ENCODE measurements around the gene RFPL1.
"Not testable (repeated sequence)": the region's sequence is repeated elsewhere in the genome, so short reads cannot be mapped to it uniquely, and the experiment has no call there.

The RFPL1 gene

GRCh38 chr22:29414951-29415591, 23.3 kb upstream of the RFPL1 start:
- H3K4me1 ChIP-seq (ENCODE audit: control insufficient read depth, insufficient read depth, low read length); H3K27me3 ChIP-seq (ENCODE audit: control insufficient read depth, insufficient read depth, low read length); H3K27ac ChIP-seq (ENCODE audit: low read depth, low read length); H3K9ac ChIP-seq (ENCODE audit: low read length); H3K36me3 ChIP-seq (ENCODE audit: control insufficient read depth, insufficient read depth, low read length): not testable (repeated sequence)
- peak overlapping the region; percentile 62 for H3K4me3 ChIP-seq (ENCODE audit: low read length)

DNA sequence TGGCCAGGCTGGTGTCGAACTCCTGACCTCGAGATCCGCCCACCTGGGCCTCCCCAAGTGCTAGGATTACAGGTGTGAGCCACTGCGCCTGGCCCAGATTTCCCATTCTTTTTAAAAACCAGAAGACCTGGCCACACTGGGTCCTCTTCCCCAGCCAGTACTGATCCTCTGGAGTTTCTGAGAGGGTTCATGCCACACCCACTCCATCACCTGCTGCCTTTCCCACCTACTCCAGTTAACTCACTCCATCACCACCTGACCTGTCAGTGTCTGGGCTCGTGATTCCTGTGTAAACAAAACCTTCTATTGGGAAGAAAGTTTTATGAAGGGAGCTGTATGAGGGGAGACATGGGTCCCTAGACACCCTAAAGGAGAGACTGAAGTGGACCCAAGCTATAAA, 19.7 kb upstream of the RFPL1 start:
- H3K4me3 ChIP-seq (ENCODE audit: low read length); H3K27ac ChIP-seq (ENCODE audit: low read depth, low read length); H3K9ac ChIP-seq (ENCODE audit: low read length); H3K27me3 ChIP-seq (ENCODE audit: control insufficient read depth, insufficient read depth, low read length); H3K4me1 ChIP-seq (ENCODE audit: control insufficient read depth, insufficient read depth, low read length); H3K36me3 ChIP-seq (ENCODE audit: control insufficient read depth, insufficient read depth, low read length): not testable (repeated sequence)

GRCh38 chr22:29426476-29426875, 11.9 kb upstream of the RFPL1 start:
- Histone ChIP-seq H3K9ac (ENCODE audit: low read length) (no peak overlapping the region), H3K27ac (ENCODE audit: low read depth, low read length) (no peak overlapping the region), H3K4me1 (ENCODE audit: control insufficient read depth, insufficient read depth, low read length) (no peaks in the 10 kb centered on the region), H3K27me3 (ENCODE audit: control insufficient read depth, insufficient read depth, low read length) (no peaks in the 10 kb centered on the region), H3K4me3 (ENCODE audit: low read length) (no peak overlapping the region), H3K36me3 (ENCODE audit: control insufficient read depth, insufficient read depth, low read length) (no peaks in the 10 kb centered on the region)

DNA sequence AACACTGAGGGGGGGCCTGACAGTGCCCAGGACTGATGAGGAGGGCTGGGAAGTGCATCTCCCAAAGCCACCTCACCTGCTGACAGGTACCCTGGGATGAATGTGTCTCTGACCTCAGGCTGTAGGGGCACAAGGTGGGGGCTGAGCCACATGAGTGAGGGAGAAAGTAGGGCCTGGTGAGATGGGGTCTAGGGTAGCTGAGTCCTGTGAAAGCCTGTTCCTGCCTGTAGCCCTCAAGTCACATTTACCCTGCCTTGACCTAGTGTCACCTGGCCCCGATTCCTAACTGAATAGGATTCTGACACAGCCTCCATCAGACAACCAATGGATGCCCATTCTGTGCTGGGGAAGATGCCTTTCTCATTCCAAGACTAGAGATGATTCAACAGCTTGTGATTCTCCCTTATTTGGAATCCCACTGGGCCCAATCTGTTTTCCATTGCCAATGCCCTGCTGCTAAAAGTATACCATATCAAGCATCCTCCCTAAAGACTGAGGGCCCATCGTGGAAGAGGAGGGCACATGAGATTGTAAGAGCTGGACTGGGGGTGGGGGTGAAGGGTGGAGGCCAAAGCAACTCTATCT, 11.1 kb upstream of the RFPL1 start:
- Histone ChIP-seq H3K4me3 (ENCODE audit: low read length) (no peak overlapping the region), H3K9ac (ENCODE audit: low read length) (no peak overlapping the region), H3K4me1 (ENCODE audit: control insufficient read depth, insufficient read depth, low read length) (no peaks in the 10 kb centered on the region), H3K36me3 (ENCODE audit: control insufficient read depth, insufficient read depth, low read length) (no peaks in the 10 kb centered on the region), H3K27ac (ENCODE audit: low read depth, low read length) (no peak overlapping the region), H3K27me3 (ENCODE audit: control insufficient read depth, insufficient read depth, low read length) (no peaks in the 10 kb centered on the region)

GRCh38 chr22:29431986-29432385, 6.4 kb upstream of the RFPL1 start:
- Histone ChIP-seq H3K36me3 (ENCODE audit: control insufficient read depth, insufficient read depth, low read length) (no peaks in the 10 kb centered on the region), H3K27ac (ENCODE audit: low read depth, low read length) (no peak overlapping the region), H3K4me3 (ENCODE audit: low read length) (no peak overlapping the region), H3K27me3 (ENCODE audit: control insufficient read depth, insufficient read depth, low read length) (no peaks in the 10 kb centered on the region), H3K4me1 (ENCODE audit: control insufficient read depth, insufficient read depth, low read length) (no peaks in the 10 kb centered on the region), H3K9ac (ENCODE audit: low read length) (no peak overlapping the region)

DNA sequence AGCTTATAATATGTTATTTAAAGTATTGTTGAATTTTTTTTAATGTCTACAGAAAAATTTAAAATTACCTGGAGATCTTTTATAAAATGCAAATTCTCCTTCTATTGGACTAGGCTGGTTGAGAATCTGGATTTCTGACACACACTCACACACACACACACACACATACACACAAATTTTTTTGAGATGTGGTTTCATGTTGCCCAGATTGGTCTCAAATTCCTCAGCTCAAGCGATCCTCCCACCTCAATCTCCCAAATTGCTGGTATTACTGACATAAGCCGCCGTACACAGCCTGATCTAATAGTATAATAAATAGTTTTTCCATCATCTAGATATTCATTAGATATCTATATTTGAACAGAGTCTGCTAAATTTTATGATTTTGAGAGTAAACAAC, 4.5 kb upstream of the RFPL1 start:
- H3K9ac ChIP-seq (ENCODE audit: low read length) = no peak overlapping the region
- no peaks in the 10 kb centered on the region for H3K27me3 ChIP-seq (ENCODE audit: control insufficient read depth, insufficient read depth, low read length)
- H3K27ac ChIP-seq (ENCODE audit: low read depth, low read length) = no peak overlapping the region
- H3K36me3 ChIP-seq (ENCODE audit: control insufficient read depth, insufficient read depth, low read length) = no peaks in the 10 kb centered on the region
- H3K4me1 ChIP-seq (ENCODE audit: control insufficient read depth, insufficient read depth, low read length) = no peaks in the 10 kb centered on the region
- H3K4me3 ChIP-seq (ENCODE audit: low read length) = no peak overlapping the region

DNA sequence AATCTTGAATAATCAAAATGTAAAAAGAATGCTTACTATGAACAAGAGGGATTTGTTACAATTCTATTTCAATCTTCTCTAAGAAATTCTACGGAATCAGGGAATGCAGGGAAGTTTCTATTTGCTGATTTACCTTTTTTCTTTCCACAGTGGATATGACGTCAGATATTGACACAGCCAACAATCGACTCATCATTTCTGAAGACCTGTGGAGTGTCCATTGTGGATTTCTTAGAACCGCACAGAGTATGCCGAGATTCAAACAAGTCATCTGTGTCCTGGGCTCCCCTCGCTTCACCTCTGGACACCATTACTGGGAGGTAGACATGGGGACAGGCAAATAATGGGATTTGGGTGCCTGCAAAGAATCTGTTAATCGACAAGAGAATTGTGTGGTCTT, 4.1 kb upstream of the RFPL1 start:
- Histone ChIP-seq H3K4me3 (ENCODE audit: low read length) (no peak overlapping the region), H3K9ac (ENCODE audit: low read length) (no peak overlapping the region), H3K4me1 (ENCODE audit: control insufficient read depth, insufficient read depth, low read length) (no peaks in the 10 kb centered on the region), H3K27me3 (ENCODE audit: control insufficient read depth, insufficient read depth, low read length) (no peaks in the 10 kb centered on the region), H3K36me3 (ENCODE audit: control insufficient read depth, insufficient read depth, low read length) (no peaks in the 10 kb centered on the region), H3K27ac (ENCODE audit: low read depth, low read length) (no peak overlapping the region)

- Histone ChIP-seq H3K4me1 (ENCODE audit: control insufficient read depth, insufficient read depth, low read length) (no peaks in the 10 kb centered on the region), H3K27me3 (ENCODE audit: control insufficient read depth, insufficient read depth, low read length) (no peaks in the 10 kb centered on the region), H3K27ac (ENCODE audit: low read depth, low read length) (no peak overlapping the region), H3K4me3 (ENCODE audit: low read length) (no peak overlapping the region), H3K36me3 (ENCODE audit: control insufficient read depth, insufficient read depth, low read length) (no peaks in the 10 kb centered on the region), H3K9ac (ENCODE audit: low read length) (no peak overlapping the region)
These were observed 2.9 kb upstream of the RFPL1 start for GRCh38 chr22:29435236-29436136.

DNA sequence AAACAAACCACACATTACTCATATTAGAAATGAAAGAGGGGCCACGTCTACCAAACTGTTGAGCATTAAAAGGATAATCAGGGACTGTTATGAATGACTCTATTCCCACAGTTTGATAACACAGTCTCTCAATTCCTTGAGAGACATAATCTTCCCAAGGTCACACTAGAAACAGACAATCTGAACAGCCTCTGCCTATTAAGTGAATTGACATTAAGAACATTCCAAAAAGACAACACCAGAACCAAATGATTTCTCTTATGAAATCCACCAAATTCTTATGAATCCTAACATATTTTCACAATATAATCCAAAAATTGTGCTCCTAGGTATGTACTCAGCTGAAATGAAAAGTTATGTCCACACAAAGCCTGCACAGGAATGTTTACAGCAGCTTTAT, 4.6 kb downstream of the RFPL1 start:
- H3K4me1 ChIP-seq (ENCODE audit: control insufficient read depth, insufficient read depth, low read length) = no peaks in the 10 kb centered on the region
- no peak overlapping the region for H3K4me3 ChIP-seq (ENCODE audit: low read length)
- H3K27ac ChIP-seq (ENCODE audit: low read depth, low read length) = no peak overlapping the region
- no peaks in the 10 kb centered on the region for H3K27me3 ChIP-seq (ENCODE audit: control insufficient read depth, insufficient read depth, low read length)
- H3K36me3 ChIP-seq (ENCODE audit: control insufficient read depth, insufficient read depth, low read length) = no peaks in the 10 kb centered on the region
- no peak overlapping the region for H3K9ac ChIP-seq (ENCODE audit: low read length)

DNA sequence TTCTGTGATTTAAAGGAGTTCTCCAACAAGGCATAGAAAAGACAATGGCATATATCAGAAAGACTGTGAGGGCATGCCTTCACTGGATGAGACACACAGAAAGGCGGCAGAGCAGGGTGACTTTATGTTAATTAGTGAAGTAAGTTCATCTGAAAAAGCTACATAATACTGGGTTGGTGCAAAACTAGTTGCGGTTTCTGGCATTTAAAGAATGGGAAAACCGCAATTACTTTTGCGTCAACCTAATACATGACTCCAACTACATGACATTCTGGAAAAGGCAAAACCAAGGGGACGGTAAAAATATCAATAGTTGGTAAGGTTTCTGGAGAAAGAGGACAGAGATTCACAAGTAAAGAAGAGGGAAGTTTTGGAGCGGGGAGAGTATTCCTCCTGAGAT, 5.1 kb downstream of the RFPL1 start:
- H3K9ac ChIP-seq (ENCODE audit: low read length) = no peak overlapping the region
- H3K4me3 ChIP-seq (ENCODE audit: low read length) = no peak overlapping the region
- H3K27me3 ChIP-seq (ENCODE audit: control insufficient read depth, insufficient read depth, low read length) = no peaks in the 10 kb centered on the region

GRCh38 chr22:29443861-29444792, 5.7 kb downstream of the RFPL1 start:
- no peaks in the 10 kb centered on the region for H3K4me1 ChIP-seq (ENCODE audit: control insufficient read depth, insufficient read depth, low read length)
- no peaks in the 10 kb centered on the region for H3K27me3 ChIP-seq (ENCODE audit: control insufficient read depth, insufficient read depth, low read length)
- no peaks in the 10 kb centered on the region for H3K36me3 ChIP-seq (ENCODE audit: control insufficient read depth, insufficient read depth, low read length)
- H3K9ac ChIP-seq (ENCODE audit: low read length) = no peak overlapping the region
- H3K27ac ChIP-seq (ENCODE audit: low read depth, low read length) = no peak overlapping the region
- H3K4me3 ChIP-seq (ENCODE audit: low read length) = no peak overlapping the region

More for the DNA sequence above, 5.1 kb downstream of the RFPL1 start:
- H3K27ac ChIP-seq (ENCODE audit: low read depth, low read length) = no peak overlapping the region
- no peaks in the 10 kb centered on the region for H3K4me1 ChIP-seq (ENCODE audit: control insufficient read depth, insufficient read depth, low read length)
- H3K36me3 ChIP-seq (ENCODE audit: control insufficient read depth, insufficient read depth, low read length) = no peaks in the 10 kb centered on the region

DNA sequence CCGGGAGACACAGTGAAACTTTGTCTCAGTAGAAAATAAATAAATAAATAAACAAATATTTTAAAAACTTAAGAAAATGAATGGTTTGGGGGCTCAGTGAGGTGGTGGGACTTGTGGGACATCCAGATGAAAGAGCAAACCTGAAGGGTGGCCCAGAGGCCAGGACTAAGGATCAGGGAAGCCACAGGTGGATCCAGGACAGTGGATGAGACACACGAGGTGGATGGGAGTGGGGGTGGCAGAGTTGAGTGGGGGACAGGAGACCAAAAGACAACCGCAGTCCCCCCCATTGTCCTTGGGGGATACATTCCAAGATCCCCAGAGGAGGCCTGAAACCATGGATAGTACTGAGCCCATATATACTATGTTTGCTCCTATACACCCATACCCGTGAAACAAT, 7.1 kb downstream of the RFPL1 start:
- Histone ChIP-seq H3K9ac (ENCODE audit: low read length) (no peak overlapping the region), H3K4me3 (ENCODE audit: low read length) (no peak overlapping the region), H3K36me3 (ENCODE audit: control insufficient read depth, insufficient read depth, low read length) (no peaks in the 10 kb centered on the region), H3K4me1 (ENCODE audit: control insufficient read depth, insufficient read depth, low read length) (no peaks in the 10 kb centered on the region), H3K27ac (ENCODE audit: low read depth, low read length) (no peak overlapping the region), H3K27me3 (ENCODE audit: control insufficient read depth, insufficient read depth, low read length) (no peaks in the 10 kb centered on the region)
